GM18505 (cell line): ENCODE data around the gene UTRN.

ENCODE experiments used
- ATAC-seq: cut with Tn5 transposase; IDR thresholded peaks from one replicate; pipeline ENCODE4 v1.9.1; 2021; ENCODE audit not compliant: unreplicated experiment
- POLR2A ChIP-seq: IDR thresholded peaks from 4 replicates; pipeline ENCODE4 v1.6.1; 2011; ENCODE audit warnings: borderline replicate concordance; ENCODE audit not compliant: insufficient read depth, insufficient read length; ENCODE audit errors: extremely low read depth

UTRN gene

GRCh38 chr6:144330017-144330987 is 45.2 kb downstream of the UTRN start:
- no peak for TF ChIP-seq POLR2A

GRCh38 chr6:144331491-144331969 is 46.4 kb downstream of the UTRN start:
- no peak for ATAC-seq
- no peak for TF ChIP-seq POLR2A

More at GRCh38 chr6:144330017-144330987, 45.2 kb downstream of the UTRN start:
- no peak for ATAC-seq

GRCh38 chr6:144332177-144332576 is 47.0 kb downstream of the UTRN start:
- TF ChIP-seq POLR2A = no peak
- ATAC-seq = no peak

- no peak for TF ChIP-seq POLR2A
- ATAC-seq = peak; percentile 64
Measured at GRCh38 chr6:144334150-144334708, 49.1 kb downstream of the UTRN start.
